GM21526 (cell line): Measurements from ENCODE around the gene SDSL.

Experiments
- ATAC-seq: cut with Tn5 transposase; IDR thresholded peaks from one replicate; pipeline ENCODE4 v1.9.1; 2021; ENCODE audit warnings: moderate library complexity; ENCODE audit not compliant: unreplicated experiment, low FRiP score

SDSL gene

GRCh38 chr12:113440947-113441782 lies 19.0 kb downstream of the SDSL start:
- ATAC-seq, result no peak

DNA sequence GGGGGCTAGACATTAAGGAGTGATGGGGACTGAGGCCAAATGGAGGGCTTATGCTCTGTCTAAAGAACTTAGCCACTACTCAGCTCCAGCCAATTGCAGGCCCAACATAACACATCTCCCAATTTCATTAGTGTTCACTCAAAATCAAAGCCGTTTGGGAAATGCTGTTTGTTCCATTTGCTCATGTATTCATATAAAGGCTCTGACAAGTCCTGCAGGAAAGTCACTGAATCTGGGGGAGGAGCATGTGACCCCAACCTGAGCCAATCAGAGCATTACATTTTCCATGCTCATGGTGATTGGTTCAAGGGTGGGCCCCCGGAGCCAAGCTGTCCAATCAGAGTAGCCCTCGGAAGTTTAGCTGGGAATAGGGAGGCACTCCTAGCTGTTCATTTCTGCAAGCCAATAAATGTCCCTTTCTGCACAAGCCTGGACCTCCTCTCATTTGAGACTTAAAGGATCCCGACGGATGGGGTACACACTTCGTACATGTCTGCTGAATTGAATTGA lies 20.9 kb downstream of the SDSL start:
- ATAC-seq, result no peak

GRCh38 chr12:113445544-113446171 lies 23.5 kb downstream of the SDSL start:
- no peak for ATAC-seq

GRCh38 chr12:113448873-113449272 lies 26.7 kb downstream of the SDSL start:
- ATAC-seq, result no peak

- ATAC-seq, result no peak
Measured at GRCh38 chr12:113449299-113449698, 27.1 kb downstream of the SDSL start.

DNA sequence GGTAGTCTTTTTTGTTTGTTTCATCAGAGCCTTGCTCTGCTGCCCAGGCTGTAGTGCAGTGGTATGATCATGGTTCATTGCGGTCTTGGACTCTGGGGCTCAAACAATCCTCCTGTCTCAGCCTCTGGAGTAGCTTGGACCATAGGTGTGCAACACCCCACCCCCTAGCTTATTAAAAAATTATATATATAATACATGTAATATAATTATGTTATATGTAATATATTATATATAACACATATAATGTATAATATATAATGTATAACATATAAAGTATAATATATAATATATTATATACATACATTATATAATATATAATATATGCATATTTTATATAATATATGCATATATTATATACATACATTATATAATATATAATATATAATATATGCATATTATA lies 27.7 kb downstream of the SDSL start:
- no peak for ATAC-seq

GRCh38 chr12:113452458-113452857 lies 30.3 kb downstream of the SDSL start:
- no peak for ATAC-seq

- no peak for ATAC-seq
Measured at GRCh38 chr12:113453330-113453729, 31.1 kb downstream of the SDSL start.

DNA sequence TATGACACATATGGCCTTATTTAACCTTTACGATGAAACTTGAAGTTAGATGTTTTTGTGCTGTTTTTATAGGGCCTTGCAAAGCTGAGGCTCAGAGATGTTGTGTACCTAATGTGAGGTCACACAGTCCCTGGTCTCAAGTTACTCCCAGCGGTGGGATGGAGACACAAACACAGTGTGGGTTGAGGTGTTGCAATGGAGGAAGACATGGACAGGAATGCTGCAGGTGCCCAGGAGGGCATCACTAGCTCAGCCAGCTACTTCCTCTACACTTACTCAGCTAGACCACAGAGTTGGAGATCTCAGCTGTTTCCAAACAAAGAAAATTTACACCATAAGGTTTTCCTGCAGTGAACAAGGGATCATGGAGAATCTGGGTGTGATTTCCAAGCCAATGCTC lies 34.0 kb downstream of the SDSL start:
- no peak for ATAC-seq

- ATAC-seq, result no peak
Measured at GRCh38 chr12:113456761-113457160, 34.6 kb downstream of the SDSL start.

DNA sequence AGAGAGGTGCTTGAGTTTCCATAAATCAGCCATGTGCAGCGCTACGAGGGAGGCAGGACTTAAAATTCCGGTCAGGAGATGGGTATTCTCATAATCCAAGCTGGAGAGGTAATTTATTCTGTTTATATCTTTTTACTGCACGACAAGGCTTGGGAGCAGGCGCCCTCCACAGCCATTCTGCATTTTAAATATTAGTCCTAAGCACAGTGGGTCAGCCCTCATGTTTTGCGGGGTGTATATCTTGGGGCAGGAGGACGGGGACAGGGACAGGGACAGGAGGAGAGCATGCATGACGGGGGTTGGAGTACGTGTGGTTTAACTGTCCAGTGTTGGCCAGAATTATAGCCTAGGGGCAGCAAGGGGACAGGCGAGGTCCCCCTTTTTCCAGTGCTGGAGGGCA lies 35.0 kb downstream of the SDSL start:
- ATAC-seq, result no peak

GRCh38 chr12:113457710-113458109 lies 35.5 kb downstream of the SDSL start:
- no peak for ATAC-seq

DNA sequence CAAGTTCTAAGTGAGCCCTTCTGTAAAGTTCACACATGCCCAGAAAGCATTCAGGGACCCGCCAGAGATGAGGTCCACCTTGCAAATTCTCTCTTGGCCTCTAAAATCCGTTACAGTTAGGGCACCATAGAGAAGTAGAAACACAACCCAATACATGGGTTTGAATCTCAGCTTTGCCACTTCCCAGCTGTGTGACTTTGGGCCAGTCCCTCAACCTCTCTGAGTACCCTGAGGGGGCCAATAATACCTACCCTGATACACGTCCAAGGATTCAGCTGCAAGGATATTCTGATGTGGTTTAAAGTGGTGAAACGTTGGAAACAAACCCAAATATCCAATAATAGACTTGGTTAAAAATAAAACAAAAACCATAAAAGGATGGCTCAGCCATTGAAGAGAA lies 37.8 kb downstream of the SDSL start:
- no peak for ATAC-seq

DNA sequence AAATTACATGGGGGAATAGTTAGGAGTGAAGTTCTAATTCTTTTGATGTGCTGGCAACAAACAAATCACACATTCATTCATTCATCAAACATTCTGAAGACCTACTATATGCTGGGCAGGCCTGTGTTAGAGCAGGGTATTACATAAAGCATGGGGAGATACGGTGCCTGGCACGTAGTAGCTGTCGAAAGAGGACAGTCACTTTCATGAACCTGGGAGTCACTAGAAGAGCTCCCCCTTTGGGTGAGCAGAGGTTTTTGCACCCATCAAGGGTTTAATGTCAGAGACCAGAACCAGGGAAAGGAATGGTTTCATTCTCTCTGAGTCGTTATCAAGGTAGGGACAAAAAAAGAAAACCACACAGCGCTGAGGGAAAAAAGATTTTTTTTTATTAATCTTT lies 39.5 kb downstream of the SDSL start:
- no peak for ATAC-seq

GRCh38 chr12:113462117-113462774 lies 40.1 kb downstream of the SDSL start:
- no peak for ATAC-seq

- ATAC-seq, result no peak
Measured at GRCh38 chr12:113462998-113463745, 41.0 kb downstream of the SDSL start.

GRCh38 chr12:113463746-113464451 lies 41.7 kb downstream of the SDSL start:
- no peak for ATAC-seq

GRCh38 chr12:113464452-113464775 lies 42.2 kb downstream of the SDSL start:
- ATAC-seq, result no peak

- ATAC-seq, result no peak
Measured at GRCh38 chr12:113464852-113465719, 42.9 kb downstream of the SDSL start.
